Renal cortex interstitium (tissue), 11 donors: Measurements from ENCODE around the gene TMEM80. TPM values are rescaled to one million over a fixed set of nuclear protein-coding genes. Genes with fewer than 3 reads are reported as not detected.
"Not testable (repeated sequence)": the region's sequence is repeated elsewhere in the genome, so short reads cannot be mapped to it uniquely, and the experiment has no call there.

Experiments used
- DNase-seq, 11 donors: peaks; one replicate each; pipeline ENCODE4 v3.0.0-alpha.2; 2013; ENCODE audit warnings: low read depth in 9 of 11, low spot score in 4 of 11; ENCODE audit errors: extremely low read depth in 1 of 11
- polyA plus RNA-seq, 3 donors: library from polyadenylated mRNA; unstranded; fragments of 120-200 nt; gene quantifications; one replicate each; pipeline ENCODE4 v1.2.1, GENCODE V29; 2013; ENCODE audit not compliant: insufficient read length in 3 of 3

Gene TMEM80
- polyA plus RNA-seq, 3 donors: 40.4 to 66.1 (median 43.3) TPM

- DNase-seq: no peak
Observed at GRCh38 chr11:665704-666281, 29.8 kb upstream of the TMEM80 start.

- no peak for DNase-seq
Observed at GRCh38 chr11:673866-674265, 21.8 kb upstream of the TMEM80 start.

- DNase-seq: no peak
Observed at GRCh38 chr11:674406-674805, 21.2 kb upstream of the TMEM80 start.

- DNase-seq: no peak
Observed at GRCh38 chr11:678297-678696, 17.3 kb upstream of the TMEM80 start.

GRCh38 chr11:679271-680207, 16.1 kb upstream of the TMEM80 start:
- DNase-seq: no peak

- DNase-seq: no peak
Observed at GRCh38 chr11:680476-680875, 15.1 kb upstream of the TMEM80 start.

- DNase-seq: no peak
Observed at GRCh38 chr11:680970-681369, 14.6 kb upstream of the TMEM80 start.

GRCh38 chr11:686451-687243, 9.0 kb upstream of the TMEM80 start:
- DNase-seq: no peak

- DNase-seq: no peak
Observed at GRCh38 chr11:687751-688150, 7.9 kb upstream of the TMEM80 start.

GRCh38 chr11:688681-689080, 6.9 kb upstream of the TMEM80 start:
- no peak for DNase-seq

- no peak for DNase-seq
Observed at GRCh38 chr11:689625-690024, 6.0 kb upstream of the TMEM80 start.

GRCh38 chr11:690244-690643, 5.4 kb upstream of the TMEM80 start:
- DNase-seq: not testable (repeated sequence)

GRCh38 chr11:690738-691633, 4.6 kb upstream of the TMEM80 start:
- DNase-seq: peak in 2 of 11 donors; percentile 37 to 66

GRCh38 chr11:691710-692590, 3.7 kb upstream of the TMEM80 start:
- DNase-seq: no peak

GRCh38 chr11:692824-693414, 2.7 kb upstream of the TMEM80 start:
- DNase-seq: no peak

- no peak for DNase-seq
Observed at GRCh38 chr11:693415-693831, 2.2 kb upstream of the TMEM80 start.

GRCh38 chr11:693887-694562, 1.6 kb upstream of the TMEM80 start:
- DNase-seq: no peak
